ENCODE measurements around the gene ALCAM. TPM values are rescaled to one million over a fixed set of nuclear protein-coding genes. Genes with fewer than 3 reads are reported as not detected.

The ALCAM gene
- total RNA-seq, 1 donor from 2014 or later, result 90.3 TPM

DNA sequence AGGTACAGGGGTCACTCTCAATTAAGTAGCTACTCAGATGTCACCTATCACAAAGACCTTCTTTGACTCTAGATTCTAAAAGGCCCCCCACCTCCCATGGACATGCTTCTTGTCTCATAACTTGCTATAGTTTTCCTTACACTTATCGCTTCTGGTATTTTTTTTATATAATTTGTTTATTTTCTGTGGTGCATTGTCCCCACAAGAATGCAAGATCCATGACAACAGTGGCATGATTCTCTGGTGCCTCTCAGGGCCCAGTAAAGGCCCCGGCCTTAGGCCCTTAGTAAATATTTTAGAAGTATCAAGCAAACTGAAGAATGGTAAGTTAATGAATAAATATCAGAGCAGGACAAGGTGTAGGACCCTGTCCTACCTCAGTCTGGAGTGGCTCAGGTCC, 253.5 kb downstream of the ALCAM start:
- Mint-ChIP-seq H3K27ac (no peak overlapping the region), H3K4me3 (no peak overlapping the region), H3K9me3 (no peaks in the 10 kb centered on the region), H3K4me1 (peaks cover 5% of the 10 kb centered on the region), H3K36me3 (no peaks in the 10 kb centered on the region), H3K27me3 (ENCODE audit: low read depth) (no peaks in the 10 kb centered on the region)
- no peak for DNase-seq (ENCODE audit: low spot score in 2 of 2, unreplicated experiment in 2 of 2)
- TF ChIP-seq, protein P1, sequence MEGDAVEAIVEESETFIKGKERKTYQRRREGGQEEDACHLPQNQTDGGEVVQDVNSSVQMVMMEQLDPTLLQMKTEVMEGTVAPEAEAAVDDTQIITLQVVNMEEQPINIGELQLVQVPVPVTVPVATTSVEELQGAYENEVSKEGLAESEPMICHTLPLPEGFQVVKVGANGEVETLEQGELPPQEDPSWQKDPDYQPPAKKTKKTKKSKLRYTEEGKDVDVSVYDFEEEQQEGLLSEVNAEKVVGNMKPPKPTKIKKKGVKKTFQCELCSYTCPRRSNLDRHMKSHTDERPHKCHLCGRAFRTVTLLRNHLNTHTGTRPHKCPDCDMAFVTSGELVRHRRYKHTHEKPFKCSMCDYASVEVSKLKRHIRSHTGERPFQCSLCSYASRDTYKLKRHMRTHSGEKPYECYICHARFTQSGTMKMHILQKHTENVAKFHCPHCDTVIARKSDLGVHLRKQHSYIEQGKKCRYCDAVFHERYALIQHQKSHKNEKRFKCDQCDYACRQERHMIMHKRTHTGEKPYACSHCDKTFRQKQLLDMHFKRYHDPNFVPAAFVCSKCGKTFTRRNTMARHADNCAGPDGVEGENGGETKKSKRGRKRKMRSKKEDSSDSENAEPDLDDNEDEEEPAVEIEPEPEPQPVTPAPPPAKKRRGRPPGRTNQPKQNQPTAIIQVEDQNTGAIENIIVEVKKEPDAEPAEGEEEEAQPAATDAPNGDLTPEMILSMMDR (IDR thresholded peaks at IDR 0.05; ENCODE audit: unreplicated experiment), result no peak

DNA sequence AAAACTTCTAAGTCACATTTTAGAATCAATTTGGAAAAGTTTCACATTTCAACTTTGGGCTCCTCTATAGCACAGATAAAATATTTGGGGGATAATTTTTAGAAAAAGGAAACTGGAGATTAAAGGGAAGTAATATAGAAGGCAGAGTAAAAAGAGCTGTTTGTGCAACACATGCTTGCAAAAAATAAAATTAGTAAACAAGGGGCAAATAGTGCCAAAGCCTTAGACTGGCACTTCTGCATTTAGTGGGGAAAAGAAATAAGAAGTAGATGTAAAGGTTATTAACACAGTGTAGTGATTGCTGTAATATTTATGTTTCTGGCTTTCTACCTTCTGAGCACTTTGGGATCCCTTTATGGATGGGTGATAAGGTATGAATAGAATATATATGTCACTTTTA, 255.5 kb downstream of the ALCAM start:
- H3K27me3 Mint-ChIP-seq (ENCODE audit: low read depth), result no peaks in the 10 kb centered on the region
- peaks cover 5% of the 10 kb centered on the region for H3K4me1 Mint-ChIP-seq
- peaks cover 2% of the 10 kb centered on the region for H3K9me3 Mint-ChIP-seq
- no peak overlapping the region for H3K27ac Mint-ChIP-seq
- TF ChIP-seq, protein P1 (IDR thresholded peaks at IDR 0.05; ENCODE audit: unreplicated experiment), result no peak
- H3K36me3 Mint-ChIP-seq, result no peaks in the 10 kb centered on the region
- no peak overlapping the region for H3K4me3 Mint-ChIP-seq
- no peak for DNase-seq (ENCODE audit: low spot score in 2 of 2, unreplicated experiment in 2 of 2)
